Sigmoid colon (tissue), 3 donors: ENCODE data around the gene C13orf46.

ENCODE experiments used
- CTCF ChIP-seq, 4 experiments: fragments of 450-650 bp in 3 of 4; fragments of 200-600 bp in 1 of 4; IDR thresholded peaks; one replicate each; pipeline ENCODE4 v1.5.1; 2016 to 2019; ENCODE audit warnings: antibody characterized with exemption in 4 of 4, mild to moderate bottlenecking in 3 of 4, moderate library complexity in 2 of 4
- POLR2A ChIP-seq, 2 donors: fragments of 450-650 bp; IDR thresholded peaks; one replicate each; pipeline ENCODE4 v1.6.1; 2016; ENCODE audit warnings: antibody characterized with exemption in 2 of 2, mild to moderate bottlenecking in 2 of 2, moderate library complexity in 2 of 2

GRCh38 chr13:113981194-113981605 is 7.3 kb upstream of the C13orf46 start:
- no peak for TF ChIP-seq CTCF (IDR thresholded peaks at IDR 0.05)
- no peak for TF ChIP-seq POLR2A (IDR thresholded peaks at IDR 0.05)
